HG03280 (cell line): ENCODE data around the gene HOXD13.

Experiments used
- ATAC-seq: cut with Tn5 transposase; IDR thresholded peaks from one replicate; pipeline ENCODE4 v1.9.1; 2021; ENCODE audit warnings: mild to moderate bottlenecking, moderate library complexity; ENCODE audit not compliant: unreplicated experiment

The HOXD13 gene

DNA sequence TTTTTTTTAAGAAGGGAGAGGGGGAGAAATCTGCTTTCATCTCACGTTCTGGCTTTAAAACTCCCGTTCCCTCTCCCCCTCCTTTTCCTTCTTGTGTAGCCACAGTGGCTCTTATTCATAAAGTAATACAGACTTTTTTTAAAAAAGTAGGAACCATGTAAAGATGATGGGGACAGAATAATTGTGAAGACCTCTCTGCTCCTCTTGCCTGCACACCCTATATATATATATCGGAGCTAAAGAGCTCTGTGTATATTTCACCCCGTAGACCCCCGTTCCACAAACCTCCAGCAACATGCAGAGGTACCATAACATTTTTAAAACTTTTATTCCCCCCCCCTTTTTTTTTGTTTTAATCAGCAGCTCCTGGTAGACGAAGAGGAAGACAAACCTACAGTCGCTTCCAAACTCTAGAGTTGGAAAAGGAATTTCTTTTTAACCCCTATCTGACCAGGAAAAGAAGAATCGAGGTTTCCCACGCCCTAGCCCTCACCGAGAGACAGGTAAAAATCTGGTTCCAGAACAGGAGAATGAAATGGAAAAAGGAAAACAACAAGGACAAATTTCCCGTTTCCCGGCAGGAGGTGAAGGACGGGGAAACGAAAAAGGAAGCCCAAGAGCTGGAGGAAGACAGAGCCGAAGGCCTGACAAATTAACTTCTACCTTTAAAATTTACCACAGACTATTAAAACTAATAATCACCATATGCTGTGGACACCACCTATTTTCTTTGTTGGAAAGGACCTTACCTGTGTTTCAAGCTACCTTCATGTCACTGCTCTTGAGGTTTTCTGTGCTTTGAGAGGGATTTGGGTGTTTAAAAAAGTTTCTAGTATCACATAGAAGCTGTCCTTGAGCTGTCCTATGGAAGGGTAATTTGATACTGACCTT lies 38.7 kb downstream of the HOXD13 start:
- no peak for ATAC-seq

DNA sequence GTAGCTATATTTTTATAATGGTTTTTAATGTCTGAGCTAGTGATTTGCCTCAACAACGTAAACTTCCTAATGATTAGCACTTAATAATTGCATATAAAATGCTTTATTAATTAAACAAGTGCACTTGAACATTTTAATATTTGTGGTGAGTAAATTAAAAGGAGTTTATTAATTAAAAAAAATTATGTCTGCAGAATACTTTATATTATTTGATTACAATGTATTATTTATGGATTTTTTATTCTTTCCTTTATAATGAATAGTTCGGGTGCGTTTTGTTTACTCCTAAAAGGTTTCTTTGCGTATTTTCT lies 39.3 kb downstream of the HOXD13 start:
- no peak for ATAC-seq

- ATAC-seq = no peak
Observed at GRCh38 chr2:176132205-176133171, 40.0 kb downstream of the HOXD13 start.

GRCh38 chr2:176133389-176133788 lies 40.9 kb downstream of the HOXD13 start:
- ATAC-seq = no peak

DNA sequence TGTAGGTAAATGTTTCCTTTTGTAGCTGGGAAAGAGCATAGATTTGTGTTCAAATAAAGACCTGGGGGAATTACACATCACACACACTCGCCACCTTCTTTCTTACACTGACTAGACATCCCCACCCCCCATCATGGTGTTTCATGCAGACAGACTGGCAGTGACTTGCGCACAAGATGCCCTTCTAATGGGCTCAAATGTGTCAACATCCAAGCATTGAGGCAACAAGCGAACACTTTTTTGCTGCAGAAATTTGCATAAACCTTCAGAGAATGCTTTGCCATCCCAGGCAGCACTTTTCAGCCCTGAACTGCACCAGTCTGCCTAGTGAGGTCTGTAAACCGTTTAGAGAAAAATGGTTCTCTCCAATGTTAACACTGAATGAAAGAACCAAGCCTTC lies 41.5 kb downstream of the HOXD13 start:
- ATAC-seq = no peak

GRCh38 chr2:176135035-176135440 lies 42.5 kb downstream of the HOXD13 start:
- no peak for ATAC-seq

- ATAC-seq = no peak
Observed at GRCh38 chr2:176136374-176137251, 44.1 kb downstream of the HOXD13 start.

DNA sequence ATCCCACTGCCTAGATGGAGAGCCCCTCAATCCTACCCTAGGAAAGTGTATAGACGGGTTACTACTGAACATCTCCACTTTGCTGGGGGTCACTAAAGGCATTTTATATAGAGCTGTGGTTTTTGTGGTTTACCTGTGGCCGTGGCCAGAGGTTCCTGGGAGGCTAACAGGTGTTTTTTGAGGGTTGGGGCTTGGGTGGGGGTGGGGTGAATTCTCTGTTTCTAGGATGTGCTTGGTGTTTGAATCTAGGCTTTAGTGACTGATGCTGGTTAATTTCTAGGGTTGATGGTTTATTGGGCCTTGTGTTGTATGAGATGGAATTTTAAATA lies 44.7 kb downstream of the HOXD13 start:
- ATAC-seq = no peak

GRCh38 chr2:176137906-176138305 lies 45.4 kb downstream of the HOXD13 start:
- no peak for ATAC-seq

- no peak for ATAC-seq
Observed at GRCh38 chr2:176138526-176138922, 46.0 kb downstream of the HOXD13 start.

DNA sequence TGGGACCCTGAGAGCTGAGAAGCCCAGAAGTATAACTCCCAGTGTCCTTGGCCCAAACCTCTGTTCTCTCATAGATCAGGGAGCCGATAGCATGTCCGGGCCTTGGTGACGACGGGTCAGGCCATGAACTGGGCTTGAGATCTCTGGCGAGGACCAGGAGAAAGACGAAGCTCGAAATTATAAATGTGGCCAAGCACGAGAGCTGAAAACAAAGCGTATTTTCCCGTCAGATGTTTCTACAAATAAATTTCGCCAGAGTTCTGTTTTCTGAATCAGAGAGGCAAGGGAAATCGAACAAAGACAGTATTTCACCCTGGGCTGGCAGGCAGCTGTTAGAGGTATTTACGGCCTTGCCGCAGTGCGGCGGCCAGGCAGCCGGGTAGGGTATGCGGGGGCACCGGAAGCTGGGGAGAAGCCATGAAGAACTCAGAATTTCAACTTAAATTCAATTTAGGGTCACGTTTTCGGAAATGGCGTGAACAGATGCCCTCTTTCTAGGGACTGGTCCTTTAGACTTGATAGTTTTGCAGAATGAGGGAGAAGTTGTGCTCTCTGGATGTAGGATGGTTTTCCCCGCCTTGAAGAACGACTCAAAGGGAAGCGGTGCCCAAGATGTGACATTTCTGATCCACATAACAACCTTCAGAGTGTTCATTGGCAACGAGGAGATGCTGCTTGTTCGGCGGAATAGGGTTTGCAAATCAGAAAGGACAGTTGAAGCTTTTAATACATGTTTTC lies 46.6 kb downstream of the HOXD13 start:
- ATAC-seq = no peak

DNA sequence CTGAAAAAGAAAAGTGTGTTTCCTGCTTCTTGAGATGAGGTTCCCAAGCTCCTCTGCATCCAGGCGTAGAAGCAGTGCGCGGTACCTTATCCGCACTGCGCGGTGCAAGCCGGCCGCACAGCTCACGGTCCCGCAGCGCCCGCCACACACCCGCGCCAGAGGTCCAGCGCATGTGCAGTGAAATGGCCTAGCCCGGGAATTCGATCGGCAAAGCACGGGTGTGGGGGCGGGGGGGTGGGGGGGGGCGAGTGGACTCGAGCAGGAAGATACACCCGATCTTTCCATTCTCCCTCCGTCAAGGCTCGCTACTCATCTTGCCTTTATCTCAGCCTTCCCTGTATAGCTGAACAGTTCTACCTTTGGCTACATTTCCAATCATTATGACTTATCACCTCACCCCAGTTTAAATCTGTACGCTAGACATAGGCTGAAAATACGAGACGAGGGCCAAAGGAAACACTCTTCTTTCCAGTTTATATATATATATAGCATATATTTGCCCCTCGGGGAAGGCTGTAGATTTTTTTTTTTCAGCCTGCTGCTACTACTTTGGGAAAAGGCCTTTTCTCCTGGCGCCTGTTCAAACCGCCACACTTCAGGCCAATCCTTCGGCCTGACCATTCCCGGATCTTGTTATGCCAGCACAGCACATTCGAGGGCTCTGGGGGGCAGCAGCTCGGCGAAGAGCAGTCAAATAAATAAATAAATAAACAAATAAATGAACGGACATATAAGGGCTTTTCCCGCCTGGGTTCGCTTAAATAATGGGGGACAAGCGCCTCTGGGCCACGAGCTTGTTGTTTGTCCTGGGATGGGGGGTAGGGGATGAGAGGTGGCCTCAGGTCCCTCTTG lies 47.4 kb downstream of the HOXD13 start:
- ATAC-seq = no peak

DNA sequence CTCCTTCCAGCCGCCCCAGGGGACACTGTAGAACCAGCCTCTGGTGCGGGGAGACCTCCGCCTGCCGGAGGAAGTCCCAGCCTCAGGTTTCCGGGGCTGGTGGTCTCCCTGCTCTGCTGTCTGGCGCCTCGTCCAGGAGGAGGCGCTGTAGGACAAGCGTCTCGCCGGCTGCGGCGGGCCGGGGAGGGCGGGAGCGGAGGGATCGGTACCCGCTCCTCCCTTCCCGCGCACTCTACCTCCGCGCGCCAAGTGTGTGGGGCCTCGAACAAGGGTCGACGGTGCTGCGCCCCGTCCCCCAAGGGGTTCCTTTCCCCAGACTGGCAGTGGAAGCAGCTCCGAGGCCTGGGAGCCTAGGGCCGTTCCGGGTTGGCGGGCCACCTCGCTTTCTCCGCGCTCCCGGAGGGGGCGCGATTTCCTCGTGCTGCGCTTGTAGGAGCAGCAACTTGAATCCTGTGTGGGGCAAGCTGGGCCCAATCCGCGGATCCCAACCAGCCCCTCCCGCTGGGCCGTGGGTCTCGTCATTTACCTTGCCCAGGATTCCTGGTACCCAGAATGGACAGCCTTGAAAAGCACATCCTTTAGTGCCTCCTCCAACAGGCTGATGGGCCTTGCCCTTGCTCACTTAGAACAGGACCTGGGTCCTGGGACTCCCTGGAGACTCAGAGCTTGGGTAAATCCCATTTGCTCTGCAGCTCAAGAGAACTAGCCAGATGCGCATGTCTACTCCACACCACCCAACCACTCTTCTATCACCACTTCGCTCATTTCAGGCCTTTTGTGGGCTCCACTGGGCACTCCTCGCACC lies 48.2 kb downstream of the HOXD13 start:
- peak; percentile 94 for ATAC-seq

DNA sequence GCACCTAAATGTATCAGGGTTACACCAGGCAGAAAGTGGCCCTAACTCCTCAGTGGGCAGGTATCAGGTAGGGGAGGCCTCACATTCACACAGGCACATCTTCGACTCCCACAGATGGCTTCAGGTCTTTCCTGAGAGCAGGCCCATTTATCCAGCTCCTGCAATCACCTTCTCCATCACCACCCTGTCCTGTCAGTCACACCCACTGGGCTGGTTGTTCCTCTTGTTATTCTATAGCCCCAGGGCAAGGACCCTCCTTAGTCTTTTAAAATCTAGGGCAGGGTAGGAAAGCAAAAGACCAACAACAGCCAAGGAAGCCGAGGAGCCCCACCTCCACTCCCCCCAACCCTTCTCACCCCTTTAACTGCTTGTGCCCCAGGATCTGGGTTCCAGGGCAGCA lies 49.8 kb downstream of the HOXD13 start:
- no peak for ATAC-seq
